Brain microvascular endothelial cell (primary cell): ENCODE measurements around the gene NOTUM.

Experiments used
- DNase-seq: peaks from one replicate; pipeline ENCODE4 v3.0.0-alpha.2; 2020
- H3K27ac ChIP-seq: fragments of 250-450 bp; sonication (Bioruptor Pico); 2 replicates; pipeline ENCODE4 v1.5.1; 2020; ENCODE audit warnings: mild to moderate bottlenecking, moderate library complexity
- H3K27me3 ChIP-seq: fragments of 250-450 bp; sonication (Bioruptor Pico); replicated peaks from 2 replicates; pipeline ENCODE4 v1.5.1; 2020; ENCODE audit warnings: mild to moderate bottlenecking
- H3K36me3 ChIP-seq: fragments of 250-450 bp; sonication (Bioruptor Pico); replicated peaks from 2 replicates; pipeline ENCODE4 v1.5.1; 2020; ENCODE audit warnings: mild to moderate bottlenecking
- H3K4me3 ChIP-seq: 2 replicates; pipeline ENCODE4 v1.5.1; 2011; ENCODE audit warnings: low read depth, mild to moderate bottlenecking, control low read depth, low read length, moderate library complexity
- CTCF ChIP-seq: IDR thresholded peaks from 2 replicates; pipeline ENCODE4 v1.5.1; 2011; ENCODE audit warnings: low read depth, mild to moderate bottlenecking, moderate library complexity, low read length, control low read depth, inconsistent platforms; ENCODE audit errors: missing control alignments
- in situ Hi-C: cut with HindIII; loops from 2 replicates; pipeline ENCODE4 v1.10.0; 2017; ENCODE audit warnings: low sequenced_read_pairs, low pct_ligation_motif_present

NOTUM gene

DNA sequence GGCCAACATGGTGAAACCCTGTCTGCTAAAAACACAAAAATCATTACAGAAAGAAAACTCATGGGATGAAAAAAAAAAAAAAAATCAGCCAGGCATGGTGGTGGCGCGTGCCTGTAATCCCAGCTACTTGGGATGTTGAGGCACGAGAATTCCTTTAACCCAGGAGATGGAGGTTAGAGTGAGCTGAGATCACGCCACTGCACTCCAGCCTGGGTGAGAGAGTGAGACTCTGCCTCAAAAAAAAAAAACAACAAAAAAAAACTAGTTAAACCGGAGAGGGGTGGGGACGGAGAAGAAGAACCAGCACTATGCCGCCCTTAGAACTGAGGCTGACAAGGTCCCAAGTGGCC lies 7.4 kb upstream of the NOTUM start:
- no peaks in the 10 kb centered on the region for H3K36me3 ChIP-seq
- no peak for TF ChIP-seq CTCF
- H3K27me3 ChIP-seq = peaks cover 23% of the 10 kb centered on the region
- no peak overlapping the region for H3K27ac ChIP-seq
- H3K4me3 ChIP-seq = no peak overlapping the region
- in situ Hi-C loops = no loop called here
- DNase-seq = no peak

GRCh38 chr17:81967533-81968395 lies 6.8 kb upstream of the NOTUM start:
- DNase-seq = no peak
- in situ Hi-C loops = no loop called here
- TF ChIP-seq CTCF = no peak
- Histone ChIP-seq H3K4me3 (no peak overlapping the region), H3K27me3 (peaks cover 30% of the 10 kb centered on the region), H3K36me3 (no peaks in the 10 kb centered on the region), H3K27ac (no peak overlapping the region)

DNA sequence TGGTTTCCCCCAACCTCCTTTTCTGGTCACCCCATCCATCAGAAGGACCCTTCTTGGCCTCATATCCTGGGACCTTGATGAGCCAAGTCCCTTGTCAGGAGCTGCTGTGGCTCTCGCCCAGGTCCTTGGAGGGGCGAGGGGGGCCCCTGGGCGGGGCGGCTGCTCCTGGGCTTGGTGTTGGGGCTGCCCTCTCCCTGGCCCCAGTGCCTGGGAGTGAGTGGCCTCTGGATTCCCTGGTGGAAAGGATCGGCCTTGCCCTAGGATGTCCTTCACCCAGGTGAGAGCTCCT lies 6.2 kb upstream of the NOTUM start:
- DNase-seq = no peak
- Histone ChIP-seq H3K4me3 (no peak overlapping the region), H3K27ac (no peak overlapping the region), H3K27me3 (peaks cover 35% of the 10 kb centered on the region), H3K36me3 (no peaks in the 10 kb centered on the region)
- no peak for TF ChIP-seq CTCF
- in situ Hi-C loops = no loop called here

DNA sequence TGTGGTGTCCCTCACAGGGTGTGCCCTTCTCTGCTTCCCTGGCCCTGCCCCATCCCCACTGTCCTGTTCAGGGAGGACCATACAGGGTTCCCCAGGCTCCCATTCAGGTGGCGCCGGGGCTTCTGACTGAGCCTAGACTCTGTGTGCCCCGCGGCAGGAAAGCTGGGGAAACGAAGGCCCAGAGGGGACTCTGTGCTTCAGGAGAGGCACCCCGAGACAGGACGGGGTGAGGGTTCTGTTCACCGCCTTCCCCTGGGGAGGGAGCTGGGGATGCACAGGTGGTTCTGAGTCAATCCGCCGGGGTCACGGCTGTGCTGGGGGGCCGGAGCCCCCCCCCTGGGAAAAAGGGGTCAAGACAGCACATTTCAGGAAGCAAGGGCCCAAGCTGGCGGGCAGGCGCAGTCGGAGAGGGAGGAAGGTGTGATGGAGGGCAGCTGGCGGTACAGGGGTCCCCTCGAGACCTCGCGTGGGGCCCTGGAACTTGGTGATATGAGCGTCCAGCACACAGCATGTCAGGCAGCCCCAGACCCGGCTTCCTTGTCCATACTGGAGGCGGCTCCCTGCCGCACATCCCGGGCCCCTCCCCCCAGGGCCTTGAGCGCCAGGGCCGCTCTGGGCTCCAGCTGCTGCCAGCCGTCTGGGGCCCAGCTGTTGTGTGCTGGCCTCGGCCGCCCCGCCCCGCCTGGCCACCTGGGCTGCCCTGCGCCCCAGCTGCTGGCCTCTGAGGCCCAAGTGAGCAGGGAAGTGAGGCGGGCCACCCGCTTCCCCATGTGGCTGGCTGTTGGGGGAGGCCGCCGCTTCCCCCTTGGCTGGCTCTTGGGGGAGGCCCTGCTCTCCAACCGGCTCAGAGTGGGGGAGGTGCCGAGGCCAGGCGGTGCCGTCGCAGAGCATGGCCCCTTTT lies 5.6 kb upstream of the NOTUM start:
- Histone ChIP-seq H3K27me3 (peaks cover 41% of the 10 kb centered on the region), H3K4me3 (no peak overlapping the region)
- TF ChIP-seq CTCF = no peak

DNA sequence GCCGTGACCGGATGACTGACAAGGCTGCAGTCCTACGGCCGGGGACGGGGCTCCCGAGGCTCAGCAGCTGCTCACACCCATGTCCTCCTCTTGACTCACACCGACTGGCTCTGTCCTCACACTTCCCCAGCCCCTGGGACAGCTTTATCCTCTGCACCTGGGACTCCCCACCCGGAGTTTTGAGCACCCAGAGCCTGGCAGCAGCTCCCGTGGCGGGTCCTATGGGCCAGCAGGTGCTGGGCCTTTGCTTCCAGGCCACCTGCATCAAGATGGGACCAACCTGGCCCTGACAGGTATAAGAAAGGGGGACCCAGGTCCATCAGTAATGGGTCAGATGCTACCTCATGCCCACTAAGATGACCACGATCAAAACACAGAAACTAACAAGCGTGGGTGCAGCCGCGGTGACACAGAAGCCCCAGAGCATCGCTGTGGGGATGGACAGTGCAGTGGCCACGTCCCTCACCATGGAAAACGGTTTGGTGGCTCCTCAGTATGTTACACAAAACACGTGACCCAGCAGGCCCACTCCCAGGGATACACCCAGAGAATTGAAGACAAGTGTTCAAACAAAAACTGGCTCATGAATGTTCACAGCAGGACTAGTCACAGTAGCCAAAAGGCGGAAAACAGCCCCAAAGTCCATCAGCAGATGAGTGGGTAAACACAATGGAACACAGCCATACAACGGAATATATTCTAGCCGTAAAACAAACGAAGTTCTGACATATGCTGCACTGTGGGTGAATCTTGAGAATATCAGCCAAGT lies 3.3 kb upstream of the NOTUM start:
- Histone ChIP-seq H3K4me3 (no peak overlapping the region), H3K36me3 (no peaks in the 10 kb centered on the region), H3K27me3 (peaks cover 61% of the 10 kb centered on the region), H3K27ac (no peak overlapping the region)
- no peak for TF ChIP-seq CTCF
- DNase-seq = no peak
- in situ Hi-C loops = no loop called here

More for the DNA sequence above, 5.6 kb upstream of the NOTUM start:
- no peak for DNase-seq
- H3K36me3 ChIP-seq = no peaks in the 10 kb centered on the region
- in situ Hi-C loops = no loop called here
- no peak overlapping the region for H3K27ac ChIP-seq
